NCI-H1417 treated with DMSO at 0.1 percent for 48 hours (cell line): ENCODE results near the gene FTO.

Source experiments
- DNase-seq: peaks from one replicate; lab custom pipeline; 2025; lab: John Stamatoyannopoulos, UW

Gene FTO

GRCh38 chr16:54126907-54127306, 423.0 kb downstream of the FTO start:
- DNase-seq = no peak

- no peak for DNase-seq
Observed at GRCh38 chr16:54128629-54129234, 424.8 kb downstream of the FTO start.

- DNase-seq = no peak
Observed at GRCh38 chr16:54129810-54130209, 425.9 kb downstream of the FTO start.

GRCh38 chr16:54135361-54136275, 431.7 kb downstream of the FTO start:
- no peak for DNase-seq

- DNase-seq = no peak
Observed at GRCh38 chr16:54136276-54136625, 432.3 kb downstream of the FTO start.

- DNase-seq = no peak
Observed at GRCh38 chr16:54140057-54140787, 436.3 kb downstream of the FTO start.

- DNase-seq = no peak
Observed at GRCh38 chr16:54140788-54141136, 436.8 kb downstream of the FTO start.

- DNase-seq = no peak
Observed at GRCh38 chr16:54142787-54143186, 438.8 kb downstream of the FTO start.

GRCh38 chr16:54143410-54143809, 439.5 kb downstream of the FTO start:
- DNase-seq = no peak

- no peak for DNase-seq
Observed at GRCh38 chr16:54143934-54144571, 440.1 kb downstream of the FTO start.

- no peak for DNase-seq
Observed at GRCh38 chr16:54144572-54144947, 440.6 kb downstream of the FTO start.

GRCh38 chr16:54145881-54146280, 441.9 kb downstream of the FTO start:
- no peak for DNase-seq

- DNase-seq = no peak
Observed at GRCh38 chr16:54148974-54149373, 445.0 kb downstream of the FTO start.

- no peak for DNase-seq
Observed at GRCh38 chr16:54150861-54151260, 446.9 kb downstream of the FTO start.

- no peak for DNase-seq
Observed at GRCh38 chr16:54152362-54153239, 448.6 kb downstream of the FTO start.

GRCh38 chr16:54153240-54153934, 449.4 kb downstream of the FTO start:
- no peak for DNase-seq

- no peak for DNase-seq
Observed at GRCh38 chr16:54156349-54156748, 452.4 kb downstream of the FTO start.

- DNase-seq = no peak
Observed at GRCh38 chr16:54158986-54159385, 455.0 kb downstream of the FTO start.

- DNase-seq = no peak
Observed at GRCh38 chr16:54159490-54160080, 455.6 kb downstream of the FTO start.

- no peak for DNase-seq
Observed at GRCh38 chr16:54160252-54160860, 456.4 kb downstream of the FTO start.
